ENCODE results near the gene BNC1.

GRCh38 chr15:83300826-83301225 is 16.4 kb upstream of the BNC1 start:
- no peak for TF ChIP-seq CTCF (IDR thresholded peaks at IDR 0.05)
- TF ChIP-seq POLR2A (IDR thresholded peaks at IDR 0.05; ENCODE audit: low read depth) = no peak
- TF ChIP-seq POLR2AphosphoS5 (IDR thresholded peaks at IDR 0.05) = no peak

All from esophagus muscularis mucosa (tissue), 3 donors.